Measurements from ENCODE around the gene NDC80.

DNA sequence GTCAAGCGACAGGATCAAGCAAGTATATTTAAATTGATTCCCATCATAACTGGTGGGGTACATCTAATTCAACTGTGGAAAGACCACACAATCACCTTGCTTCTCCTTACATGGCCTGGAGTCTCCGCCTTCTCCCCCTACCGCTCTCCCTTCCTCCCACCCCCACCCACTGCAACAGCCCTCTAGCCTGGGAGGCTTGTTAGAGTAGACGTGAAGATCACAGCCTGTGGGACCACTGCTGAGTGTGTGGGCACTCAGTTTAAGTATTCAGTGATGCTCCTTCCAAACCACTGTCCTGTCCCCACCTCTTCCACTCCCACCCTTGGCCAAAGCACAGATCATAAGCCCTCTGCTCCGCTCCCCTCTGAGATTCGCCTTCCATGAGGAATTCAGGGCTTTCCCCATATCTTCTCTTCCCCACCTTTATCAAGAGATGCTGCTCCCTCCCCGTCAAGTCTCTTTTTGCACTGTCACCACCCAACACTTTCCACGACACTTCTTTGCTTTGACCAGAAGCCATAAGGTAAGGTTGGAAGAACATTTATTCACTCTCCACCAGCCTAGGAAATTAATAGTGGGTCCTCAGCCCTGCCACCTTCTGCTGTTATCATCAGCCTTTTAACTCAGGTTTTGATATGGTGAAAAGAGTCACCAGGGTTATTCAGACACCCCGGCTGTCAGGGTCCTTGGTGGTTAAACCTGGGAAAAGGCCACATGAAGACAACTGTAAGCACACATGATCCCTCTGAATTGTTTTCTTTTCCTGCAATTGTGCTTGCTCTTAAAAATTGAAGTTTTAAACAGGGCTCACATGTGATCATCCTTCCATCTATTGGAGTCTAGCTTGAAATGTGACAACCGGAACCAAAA lies 1.8 kb upstream of the NDC80 start:
- TF ChIP-seq CTCF (IDR thresholded peaks at IDR 0.05) (no peak), SIN3A (IDR thresholded peaks at IDR 0.05; ENCODE audit: borderline replicate concordance, insufficient read depth, low read depth, low read length) (no peak), POLR2AphosphoS5 (IDR thresholded peaks at IDR 0.05; ENCODE audit: low read depth, low read length) (no peak), REST (IDR thresholded peaks at IDR 0.05; ENCODE audit: insufficient read depth in 1 of 2, low read depth in 2 of 2, low read length in 1 of 2) (no peak), TCF7L2 (IDR thresholded peaks at IDR 0.05; ENCODE audit: low read depth, low read length) (no peak)

All from Panc1 (cell line).